SH-SY5Y (cell line): ENCODE data around the gene CYP27A1.

Experiments used
- GATA2 ChIP-seq: IDR thresholded peaks from 2 replicates; pipeline ENCODE4 v1.6.1; 2011; ENCODE audit warnings: mild to moderate bottlenecking, low read depth, low read length
- GATA3 ChIP-seq: IDR thresholded peaks from 2 replicates; pipeline ENCODE4 v1.6.1; 2011; ENCODE audit warnings: low read depth, mild to moderate bottlenecking, low read length, moderate library complexity

DNA sequence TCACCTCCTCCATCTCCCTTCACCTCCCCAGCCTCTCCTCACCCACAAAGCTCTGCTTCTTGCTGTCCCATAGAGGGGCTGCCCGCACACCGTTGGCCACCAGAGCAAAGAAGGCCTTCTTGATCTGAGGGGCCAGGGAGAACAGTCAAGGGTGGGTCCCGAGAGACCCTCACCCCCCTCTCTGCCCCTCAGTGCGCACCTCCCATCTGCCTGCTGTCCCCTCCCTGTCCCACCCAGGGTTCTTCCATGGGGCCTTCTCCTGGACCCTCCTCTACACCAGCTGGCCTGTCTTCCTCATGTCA, 46.5 kb downstream of the CYP27A1 start:
- TF ChIP-seq GATA2 = no peak
- no peak for TF ChIP-seq GATA3
